HL-60 (cell line): Measurements from ENCODE around the gene RSAD1.

Source experiments
- DNase-seq, 2 experiments: peaks; one replicate each; pipeline ENCODE4 v3.0.0-alpha.2; 2010 to 2020; ENCODE audit warnings: low read depth in 1 of 2, low spot score in 1 of 2
- H3K27ac ChIP-seq: fragments of 250-450 bp; sonication (Bioruptor Pico); replicated peaks from 2 replicates; pipeline ENCODE4 v1.5.1; 2020; ENCODE audit warnings: mild to moderate bottlenecking, moderate library complexity
- H3K27me3 ChIP-seq: fragments of 250-450 bp; sonication (Bioruptor Pico); 2 replicates; pipeline ENCODE4 v1.5.1; 2021; ENCODE audit warnings: mild to moderate bottlenecking, moderate library complexity; ENCODE audit not compliant: insufficient read depth, poor library complexity, severe bottlenecking
- H3K4me3 ChIP-seq: replicated peaks from 2 replicates; pipeline ENCODE4 v1.5.1; 2011; ENCODE audit warnings: mild to moderate bottlenecking, control low read depth, low read length; ENCODE audit not compliant: insufficient read depth
- GABPA ChIP-seq: IDR thresholded peaks from 2 replicates; pipeline ENCODE4 v1.6.1; 2012; ENCODE audit warnings: low read depth
- POLR2AphosphoS5 ChIP-seq: IDR thresholded peaks from 2 replicates; pipeline ENCODE4 v1.6.1; 2012; ENCODE audit warnings: low read depth
- SPI1 ChIP-seq: IDR thresholded peaks from 2 replicates; pipeline ENCODE4 v1.6.1; 2012; ENCODE audit warnings: low read depth, mild to moderate bottlenecking, borderline replicate concordance
- TF ChIP-seq, protein P1 (sequence below): IDR thresholded peaks from one replicate; pipeline ENCODE4 v1.5.1; 2011; ENCODE audit warnings: low read length, control low read depth, inconsistent platforms; ENCODE audit not compliant: insufficient read depth
- TF ChIP-seq, protein P2 (sequence below): IDR thresholded peaks from 2 replicates; pipeline ENCODE4 v1.6.1; 2012; ENCODE audit warnings: low read depth; ENCODE audit not compliant: insufficient replicate concordance

RSAD1 gene

DNA sequence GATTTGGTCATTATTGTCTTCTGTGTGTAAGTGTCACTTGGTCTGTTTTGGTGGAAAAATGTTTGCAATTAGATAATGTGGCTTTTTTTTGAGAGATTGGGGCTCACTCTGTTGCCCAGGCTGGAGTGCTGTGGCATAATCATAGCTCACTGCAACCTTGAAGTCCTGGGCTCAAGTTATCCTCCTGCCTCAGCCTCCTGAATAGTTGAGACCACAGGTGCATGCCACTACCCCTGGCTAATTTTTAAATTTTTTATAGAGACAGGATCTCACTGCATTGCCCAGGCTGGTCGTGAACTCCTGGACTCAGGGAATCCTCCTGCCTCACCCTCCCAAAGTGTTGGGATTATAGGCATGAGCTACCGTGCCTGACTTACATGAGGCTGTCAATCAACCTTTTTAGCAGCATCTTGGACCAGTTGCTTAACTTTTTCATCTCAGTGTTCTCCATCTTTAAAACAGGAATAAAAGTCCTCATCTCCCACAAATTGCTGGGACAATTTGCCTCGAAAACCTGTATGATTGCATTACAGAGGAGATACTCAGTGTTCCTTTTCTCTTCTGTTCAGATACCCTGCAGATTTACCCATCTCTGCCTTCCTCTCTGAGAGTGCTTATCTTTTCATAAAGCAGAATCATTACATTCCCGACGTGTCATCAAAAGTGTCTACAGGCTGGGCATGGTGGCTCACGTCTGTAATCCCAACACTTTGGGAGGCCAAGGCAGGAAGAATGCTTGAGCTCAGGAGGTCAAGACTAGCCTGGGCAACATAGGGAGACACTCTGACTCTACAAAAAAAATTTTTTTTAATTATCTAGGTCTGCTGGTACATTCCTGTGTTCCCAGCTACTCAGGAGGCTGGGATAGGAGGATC, 33.6 kb upstream of the RSAD1 start:
- Histone ChIP-seq H3K27ac (no peak overlapping the region), H3K4me3 (no peak overlapping the region), H3K27me3 (no peaks in the 10 kb centered on the region)
- TF ChIP-seq POLR2AphosphoS5, result no peak
- TF ChIP-seq, protein P1, sequence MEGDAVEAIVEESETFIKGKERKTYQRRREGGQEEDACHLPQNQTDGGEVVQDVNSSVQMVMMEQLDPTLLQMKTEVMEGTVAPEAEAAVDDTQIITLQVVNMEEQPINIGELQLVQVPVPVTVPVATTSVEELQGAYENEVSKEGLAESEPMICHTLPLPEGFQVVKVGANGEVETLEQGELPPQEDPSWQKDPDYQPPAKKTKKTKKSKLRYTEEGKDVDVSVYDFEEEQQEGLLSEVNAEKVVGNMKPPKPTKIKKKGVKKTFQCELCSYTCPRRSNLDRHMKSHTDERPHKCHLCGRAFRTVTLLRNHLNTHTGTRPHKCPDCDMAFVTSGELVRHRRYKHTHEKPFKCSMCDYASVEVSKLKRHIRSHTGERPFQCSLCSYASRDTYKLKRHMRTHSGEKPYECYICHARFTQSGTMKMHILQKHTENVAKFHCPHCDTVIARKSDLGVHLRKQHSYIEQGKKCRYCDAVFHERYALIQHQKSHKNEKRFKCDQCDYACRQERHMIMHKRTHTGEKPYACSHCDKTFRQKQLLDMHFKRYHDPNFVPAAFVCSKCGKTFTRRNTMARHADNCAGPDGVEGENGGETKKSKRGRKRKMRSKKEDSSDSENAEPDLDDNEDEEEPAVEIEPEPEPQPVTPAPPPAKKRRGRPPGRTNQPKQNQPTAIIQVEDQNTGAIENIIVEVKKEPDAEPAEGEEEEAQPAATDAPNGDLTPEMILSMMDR, result no peak
- TF ChIP-seq, protein P2, sequence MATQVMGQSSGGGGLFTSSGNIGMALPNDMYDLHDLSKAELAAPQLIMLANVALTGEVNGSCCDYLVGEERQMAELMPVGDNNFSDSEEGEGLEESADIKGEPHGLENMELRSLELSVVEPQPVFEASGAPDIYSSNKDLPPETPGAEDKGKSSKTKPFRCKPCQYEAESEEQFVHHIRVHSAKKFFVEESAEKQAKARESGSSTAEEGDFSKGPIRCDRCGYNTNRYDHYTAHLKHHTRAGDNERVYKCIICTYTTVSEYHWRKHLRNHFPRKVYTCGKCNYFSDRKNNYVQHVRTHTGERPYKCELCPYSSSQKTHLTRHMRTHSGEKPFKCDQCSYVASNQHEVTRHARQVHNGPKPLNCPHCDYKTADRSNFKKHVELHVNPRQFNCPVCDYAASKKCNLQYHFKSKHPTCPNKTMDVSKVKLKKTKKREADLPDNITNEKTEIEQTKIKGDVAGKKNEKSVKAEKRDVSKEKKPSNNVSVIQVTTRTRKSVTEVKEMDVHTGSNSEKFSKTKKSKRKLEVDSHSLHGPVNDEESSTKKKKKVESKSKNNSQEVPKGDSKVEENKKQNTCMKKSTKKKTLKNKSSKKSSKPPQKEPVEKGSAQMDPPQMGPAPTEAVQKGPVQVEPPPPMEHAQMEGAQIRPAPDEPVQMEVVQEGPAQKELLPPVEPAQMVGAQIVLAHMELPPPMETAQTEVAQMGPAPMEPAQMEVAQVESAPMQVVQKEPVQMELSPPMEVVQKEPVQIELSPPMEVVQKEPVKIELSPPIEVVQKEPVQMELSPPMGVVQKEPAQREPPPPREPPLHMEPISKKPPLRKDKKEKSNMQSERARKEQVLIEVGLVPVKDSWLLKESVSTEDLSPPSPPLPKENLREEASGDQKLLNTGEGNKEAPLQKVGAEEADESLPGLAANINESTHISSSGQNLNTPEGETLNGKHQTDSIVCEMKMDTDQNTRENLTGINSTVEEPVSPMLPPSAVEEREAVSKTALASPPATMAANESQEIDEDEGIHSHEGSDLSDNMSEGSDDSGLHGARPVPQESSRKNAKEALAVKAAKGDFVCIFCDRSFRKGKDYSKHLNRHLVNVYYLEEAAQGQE, result no peak
- no peak for DNase-seq

DNA sequence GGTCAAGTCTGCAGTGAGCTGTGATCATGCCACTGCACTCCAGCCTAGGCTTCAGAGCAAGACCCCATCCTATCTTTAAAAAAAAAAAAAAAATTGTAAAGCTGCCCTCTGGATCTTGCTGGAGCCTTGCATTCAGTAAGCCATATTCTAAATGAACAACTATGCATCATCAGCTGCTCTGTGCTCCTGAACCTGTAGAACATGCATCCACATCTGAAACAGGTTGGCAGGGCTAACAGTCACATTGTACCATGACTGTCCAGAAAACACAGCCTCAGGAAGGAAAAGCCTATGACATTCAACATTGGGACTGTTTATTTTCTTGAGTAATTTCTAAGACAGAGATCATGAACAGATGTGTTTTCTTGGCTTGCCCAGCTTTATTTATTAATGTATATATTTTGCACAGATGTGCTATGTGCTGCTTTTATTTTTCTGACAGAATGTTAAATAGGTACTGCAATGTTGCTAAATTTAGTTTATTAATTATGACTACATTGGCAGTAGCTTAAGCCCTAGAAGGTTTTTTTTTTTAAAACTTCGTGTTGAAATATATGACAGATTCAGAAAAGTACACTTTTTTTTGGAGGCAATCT, 32.8 kb upstream of the RSAD1 start:
- Histone ChIP-seq H3K27ac (no peak overlapping the region), H3K27me3 (no peaks in the 10 kb centered on the region), H3K4me3 (no peak overlapping the region)
- TF ChIP-seq, protein P2, result no peak
- no peak for DNase-seq

DNA sequence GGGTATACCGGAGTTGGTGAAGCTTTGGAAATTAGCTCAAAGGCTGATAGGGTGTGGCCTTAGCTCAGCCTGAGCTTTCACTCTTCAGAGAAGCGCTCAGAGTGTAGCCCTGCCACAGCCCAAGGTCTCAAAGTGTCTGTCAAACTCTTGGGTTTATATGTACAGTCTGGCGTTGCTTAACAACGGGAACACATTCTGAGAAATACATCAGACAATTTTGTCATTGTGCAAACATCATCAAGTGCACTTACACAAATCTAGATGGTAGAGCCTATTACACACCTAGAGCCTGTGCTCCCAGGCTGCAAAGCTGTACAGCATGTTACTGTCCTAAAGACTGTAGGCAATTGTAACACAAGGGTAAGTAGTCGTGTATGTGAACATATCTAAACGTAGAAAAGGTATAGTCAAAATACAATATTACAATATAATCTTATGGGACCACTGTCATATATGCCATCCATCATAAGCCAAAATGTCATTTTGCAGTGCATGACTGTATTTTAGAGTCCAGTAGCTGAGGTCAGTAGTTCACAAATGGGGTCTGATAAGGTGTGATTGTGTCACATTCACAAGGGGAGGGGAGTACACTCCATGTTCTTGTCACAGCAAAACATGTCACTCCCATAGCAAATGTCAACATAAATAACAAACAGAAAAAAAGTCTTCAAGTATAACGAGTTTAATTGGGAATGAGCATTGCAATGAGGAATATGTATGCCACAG, 30.6 kb upstream of the RSAD1 start:
- Histone ChIP-seq H3K27ac (no peak overlapping the region), H3K27me3 (no peaks in the 10 kb centered on the region), H3K4me3 (no peak overlapping the region)
- no peak for TF ChIP-seq GABPA
- no peak for TF ChIP-seq POLR2AphosphoS5
- no peak for TF ChIP-seq SPI1
- TF ChIP-seq, protein P1, result no peak
- TF ChIP-seq, protein P2, result no peak
- no peak for DNase-seq
